Measurements from ENCODE around the gene NCAPH2. TPM values are rescaled to one million over a fixed set of nuclear protein-coding genes. Genes with fewer than 3 reads are reported as not detected.

The NCAPH2 gene
- total RNA-seq, 1 donor from 2014 or later: 40.9 TPM

DNA sequence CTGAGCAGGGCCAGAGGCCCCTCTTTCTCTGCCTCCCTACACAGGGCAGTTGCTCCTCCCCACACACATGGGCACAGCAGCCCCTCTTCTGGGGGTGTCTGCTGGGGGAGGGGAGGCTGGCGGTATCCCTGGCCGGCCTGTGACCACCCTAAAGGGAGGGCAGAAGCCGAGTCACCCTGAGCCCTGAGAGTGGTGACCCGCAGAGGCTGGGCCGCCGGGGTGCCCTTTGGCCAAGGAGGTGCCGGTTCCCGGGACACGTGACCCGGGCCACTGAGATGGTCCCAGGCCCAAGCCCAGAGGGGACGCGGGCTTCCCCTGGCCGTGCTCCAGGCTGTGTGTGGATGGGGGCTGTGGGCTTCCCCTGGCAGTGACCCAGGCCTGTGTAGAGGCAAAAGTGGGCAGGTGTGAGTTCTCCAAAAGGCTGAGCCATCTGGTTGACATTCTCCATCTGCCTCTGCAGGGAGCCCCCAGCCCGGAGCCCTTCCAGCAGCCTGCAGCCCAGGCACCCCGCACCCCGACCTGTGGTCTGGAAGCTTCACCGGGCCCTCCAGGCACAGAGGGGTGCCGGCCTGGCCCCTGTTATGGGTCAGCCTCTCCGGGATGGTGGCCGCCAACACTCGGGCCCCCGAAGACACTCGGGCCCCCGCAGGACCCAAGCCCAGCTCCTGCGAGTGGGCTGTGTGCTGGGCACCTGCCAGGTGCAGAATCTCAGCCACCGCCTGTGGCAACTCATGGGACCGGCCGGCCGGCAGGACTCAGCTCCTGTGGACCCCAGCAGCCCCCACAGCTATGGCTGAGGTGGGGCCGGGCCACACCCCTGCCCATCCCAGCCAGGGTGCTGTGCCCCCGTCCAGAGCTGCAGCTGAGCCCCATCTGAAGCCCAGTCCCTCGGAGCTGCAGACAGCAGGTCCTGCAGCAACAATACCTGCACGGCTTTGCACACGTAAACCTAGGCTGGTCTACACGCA is 25.6 kb upstream of the NCAPH2 start:
- Mint-ChIP-seq H3K9me3 (ENCODE audit: unreplicated experiment) (no peaks in the 10 kb centered on the region), H3K4me3 (ENCODE audit: unreplicated experiment) (no peak overlapping the region), H3K27me3 (ENCODE audit: unreplicated experiment) (peaks cover 26% of the 10 kb centered on the region), H3K27ac (ENCODE audit: unreplicated experiment) (no peak overlapping the region), H3K36me3 (ENCODE audit: low read depth, unreplicated experiment) (no peaks in the 10 kb centered on the region), H3K4me1 (ENCODE audit: unreplicated experiment) (no peaks in the 10 kb centered on the region)
- no peak for DNase-seq (ENCODE audit: low spot score)
- TF ChIP-seq, protein P1, sequence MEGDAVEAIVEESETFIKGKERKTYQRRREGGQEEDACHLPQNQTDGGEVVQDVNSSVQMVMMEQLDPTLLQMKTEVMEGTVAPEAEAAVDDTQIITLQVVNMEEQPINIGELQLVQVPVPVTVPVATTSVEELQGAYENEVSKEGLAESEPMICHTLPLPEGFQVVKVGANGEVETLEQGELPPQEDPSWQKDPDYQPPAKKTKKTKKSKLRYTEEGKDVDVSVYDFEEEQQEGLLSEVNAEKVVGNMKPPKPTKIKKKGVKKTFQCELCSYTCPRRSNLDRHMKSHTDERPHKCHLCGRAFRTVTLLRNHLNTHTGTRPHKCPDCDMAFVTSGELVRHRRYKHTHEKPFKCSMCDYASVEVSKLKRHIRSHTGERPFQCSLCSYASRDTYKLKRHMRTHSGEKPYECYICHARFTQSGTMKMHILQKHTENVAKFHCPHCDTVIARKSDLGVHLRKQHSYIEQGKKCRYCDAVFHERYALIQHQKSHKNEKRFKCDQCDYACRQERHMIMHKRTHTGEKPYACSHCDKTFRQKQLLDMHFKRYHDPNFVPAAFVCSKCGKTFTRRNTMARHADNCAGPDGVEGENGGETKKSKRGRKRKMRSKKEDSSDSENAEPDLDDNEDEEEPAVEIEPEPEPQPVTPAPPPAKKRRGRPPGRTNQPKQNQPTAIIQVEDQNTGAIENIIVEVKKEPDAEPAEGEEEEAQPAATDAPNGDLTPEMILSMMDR (IDR thresholded peaks at IDR 0.05; ENCODE audit: unreplicated experiment): no peak

DNA sequence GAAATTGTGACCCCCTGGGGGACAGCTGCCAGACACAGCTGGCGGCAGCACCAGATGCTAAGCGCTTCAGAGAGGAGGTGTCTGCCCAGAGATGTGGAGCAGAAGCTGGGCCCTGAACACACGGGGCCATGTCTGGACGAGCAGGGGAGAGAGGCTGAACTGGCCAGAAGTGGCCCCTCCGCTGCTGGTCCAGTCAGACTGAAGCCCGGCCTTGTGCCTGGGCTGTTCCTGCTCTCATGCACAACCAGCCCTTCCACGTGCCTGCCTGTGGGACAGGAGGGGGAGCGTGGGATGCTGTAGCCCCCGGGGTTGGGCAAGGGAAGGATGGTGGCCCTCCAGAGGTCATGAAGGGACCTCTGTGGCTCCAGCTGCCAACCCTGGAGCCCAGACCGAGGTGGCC is 24.9 kb upstream of the NCAPH2 start:
- no peak for DNase-seq (ENCODE audit: low spot score)
- Mint-ChIP-seq H3K36me3 (ENCODE audit: low read depth, unreplicated experiment) (no peaks in the 10 kb centered on the region), H3K4me3 (ENCODE audit: unreplicated experiment) (no peak overlapping the region), H3K9me3 (ENCODE audit: unreplicated experiment) (no peaks in the 10 kb centered on the region), H3K27me3 (ENCODE audit: unreplicated experiment) (peaks cover 26% of the 10 kb centered on the region), H3K27ac (ENCODE audit: unreplicated experiment) (no peak overlapping the region), H3K4me1 (ENCODE audit: unreplicated experiment) (no peaks in the 10 kb centered on the region)
- TF ChIP-seq, protein P1 (IDR thresholded peaks at IDR 0.05; ENCODE audit: unreplicated experiment): no peak

DNA sequence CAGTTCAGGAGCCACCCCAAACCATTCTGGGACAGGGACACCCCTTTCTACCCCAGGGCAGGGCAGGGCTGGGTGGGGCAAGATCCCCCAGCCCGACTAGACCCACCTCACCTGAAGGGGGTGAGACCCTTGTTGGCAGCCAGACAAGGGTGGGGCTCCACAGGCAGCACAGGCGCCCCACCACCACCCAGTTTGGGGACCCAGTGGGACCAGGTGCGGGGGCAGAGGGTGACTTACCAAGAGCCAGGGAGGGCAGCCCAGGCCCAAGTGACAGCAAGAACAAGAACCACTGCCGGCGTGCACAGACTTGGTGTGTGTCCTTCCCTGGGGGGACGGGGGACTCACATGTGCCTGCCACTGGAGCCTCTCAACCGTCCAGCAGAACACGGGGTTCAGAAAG is 24.5 kb upstream of the NCAPH2 start:
- Mint-ChIP-seq H3K36me3 (ENCODE audit: low read depth, unreplicated experiment) (no peaks in the 10 kb centered on the region), H3K4me3 (ENCODE audit: unreplicated experiment) (no peak overlapping the region), H3K27me3 (ENCODE audit: unreplicated experiment) (peaks cover 24% of the 10 kb centered on the region), H3K4me1 (ENCODE audit: unreplicated experiment) (no peaks in the 10 kb centered on the region), H3K27ac (ENCODE audit: unreplicated experiment) (no peak overlapping the region), H3K9me3 (ENCODE audit: unreplicated experiment) (no peaks in the 10 kb centered on the region)
- TF ChIP-seq, protein P1 (IDR thresholded peaks at IDR 0.05; ENCODE audit: unreplicated experiment): no peak
- DNase-seq (ENCODE audit: low spot score): no peak

DNA sequence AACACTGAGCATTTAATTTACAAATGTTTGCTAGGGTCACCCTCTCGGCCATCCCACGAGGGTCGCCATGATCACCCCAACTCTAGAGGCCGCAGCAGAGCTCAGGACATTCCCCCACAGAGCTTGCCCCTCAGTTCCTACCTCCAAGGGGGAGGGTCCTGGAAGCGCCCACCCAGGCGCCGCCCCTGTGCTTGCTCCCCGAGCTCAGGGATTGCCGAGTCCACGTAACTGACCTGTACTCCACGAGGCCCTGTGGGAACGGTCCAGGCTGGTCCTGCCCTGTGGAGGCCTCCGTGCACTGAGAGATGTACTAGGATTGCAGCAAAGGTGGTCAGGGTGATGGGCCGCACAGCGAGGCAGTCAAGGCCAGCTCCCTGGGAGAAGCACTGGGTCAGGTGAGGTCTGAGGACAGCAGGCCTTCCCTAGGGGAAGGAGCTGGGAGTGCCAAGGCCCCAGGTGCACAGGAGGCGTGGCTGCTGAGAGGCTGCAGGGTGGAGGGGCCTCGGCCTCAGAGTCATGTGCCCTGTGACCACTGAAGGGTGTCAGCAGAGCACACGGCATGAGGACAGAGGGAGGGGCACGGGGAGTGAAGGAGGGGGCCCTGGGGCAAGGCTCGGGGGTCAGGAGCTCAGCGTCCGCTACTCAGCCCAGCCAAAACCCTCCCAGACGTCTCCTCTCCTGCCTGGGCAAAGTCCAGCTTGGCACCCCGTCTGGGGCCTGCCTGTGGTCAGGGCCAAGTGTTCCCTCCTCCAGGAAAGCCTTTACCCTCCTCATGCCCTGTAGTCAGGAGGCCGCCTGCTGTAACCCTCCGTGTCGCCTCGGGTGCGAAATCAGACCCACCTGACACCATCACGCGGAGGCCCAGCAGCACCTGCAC is 23.8 kb upstream of the NCAPH2 start:
- no peak for DNase-seq (ENCODE audit: low spot score)
- Mint-ChIP-seq H3K4me3 (ENCODE audit: unreplicated experiment) (no peak overlapping the region), H3K36me3 (ENCODE audit: low read depth, unreplicated experiment) (no peaks in the 10 kb centered on the region), H3K4me1 (ENCODE audit: unreplicated experiment) (no peaks in the 10 kb centered on the region), H3K9me3 (ENCODE audit: unreplicated experiment) (no peaks in the 10 kb centered on the region), H3K27me3 (ENCODE audit: unreplicated experiment) (peaks cover 20% of the 10 kb centered on the region), H3K27ac (ENCODE audit: unreplicated experiment) (no peak overlapping the region)
- TF ChIP-seq, protein P1 (IDR thresholded peaks at IDR 0.05; ENCODE audit: unreplicated experiment): no peak

All from endothelial cell (in vitro differentiated cells).